Embryonic facial prominence (tissue), 1 donor: ENCODE measurements around the gene TBC1D9.
"Not testable (repeated sequence)": the region's sequence is repeated elsewhere in the genome, so short reads cannot be mapped to it uniquely, and the experiment has no call there.

Experiments
- DNase-seq: peaks from one replicate; pipeline ENCODE4 v3.0.0-alpha.2; 2016; ENCODE audit errors: extremely low spot score

TBC1D9 gene

GRCh38 chr4:140756319-140757231 lies at the start of gene TBC1D9:
Gene TBC1D9, minus strand, starts transcription at chr4:140756385. Its CDS starts 340 bp downstream, at chr4:140756045.
- peak; percentile 53 for DNase-seq

- no peak for DNase-seq
Measured at GRCh38 chr4:140805293-140805692, 49.1 kb upstream of the TBC1D9 start.

- no peak for DNase-seq
Measured at GRCh38 chr4:140802591-140802990, 46.4 kb upstream of the TBC1D9 start.

- no peak for DNase-seq
Measured at GRCh38 chr4:140800666-140801065, 44.5 kb upstream of the TBC1D9 start.

- DNase-seq = no peak
Measured at GRCh38 chr4:140799686-140800225, 43.6 kb upstream of the TBC1D9 start.

GRCh38 chr4:140793291-140793690 lies 37.1 kb upstream of the TBC1D9 start:
- no peak for DNase-seq

GRCh38 chr4:140790765-140791164 lies 34.6 kb upstream of the TBC1D9 start:
- DNase-seq = no peak

GRCh38 chr4:140790171-140790570 lies 34.0 kb upstream of the TBC1D9 start:
- no peak for DNase-seq

GRCh38 chr4:140789759-140790158 lies 33.6 kb upstream of the TBC1D9 start:
- no peak for DNase-seq

GRCh38 chr4:140782787-140783186 lies 26.6 kb upstream of the TBC1D9 start:
- not testable (repeated sequence) for DNase-seq

GRCh38 chr4:140781596-140781995 lies 25.4 kb upstream of the TBC1D9 start:
- DNase-seq = no peak

GRCh38 chr4:140777894-140778293 lies 21.7 kb upstream of the TBC1D9 start:
- no peak for DNase-seq

- DNase-seq = no peak
Measured at GRCh38 chr4:140777386-140777785, 21.2 kb upstream of the TBC1D9 start.

GRCh38 chr4:140776556-140776955 lies 20.4 kb upstream of the TBC1D9 start:
- DNase-seq = no peak

- no peak for DNase-seq
Measured at GRCh38 chr4:140774956-140775355, 18.8 kb upstream of the TBC1D9 start.

GRCh38 chr4:140774510-140774909 lies 18.3 kb upstream of the TBC1D9 start:
- DNase-seq = no peak

- no peak for DNase-seq
Measured at GRCh38 chr4:140769209-140769608, 13.0 kb upstream of the TBC1D9 start.

GRCh38 chr4:140764785-140765392 lies 8.7 kb upstream of the TBC1D9 start:
- DNase-seq = no peak

GRCh38 chr4:140762202-140762601 lies 6.0 kb upstream of the TBC1D9 start:
- DNase-seq = no peak

GRCh38 chr4:140757232-140757630 lies 1.0 kb upstream of the TBC1D9 start:
- DNase-seq = no peak

- DNase-seq = no peak
Measured at GRCh38 chr4:140755774-140756318, 339 bp downstream of the TBC1D9 start.
